ENCODE measurements around the gene GPR15LG.

GPR15LG gene

DNA sequence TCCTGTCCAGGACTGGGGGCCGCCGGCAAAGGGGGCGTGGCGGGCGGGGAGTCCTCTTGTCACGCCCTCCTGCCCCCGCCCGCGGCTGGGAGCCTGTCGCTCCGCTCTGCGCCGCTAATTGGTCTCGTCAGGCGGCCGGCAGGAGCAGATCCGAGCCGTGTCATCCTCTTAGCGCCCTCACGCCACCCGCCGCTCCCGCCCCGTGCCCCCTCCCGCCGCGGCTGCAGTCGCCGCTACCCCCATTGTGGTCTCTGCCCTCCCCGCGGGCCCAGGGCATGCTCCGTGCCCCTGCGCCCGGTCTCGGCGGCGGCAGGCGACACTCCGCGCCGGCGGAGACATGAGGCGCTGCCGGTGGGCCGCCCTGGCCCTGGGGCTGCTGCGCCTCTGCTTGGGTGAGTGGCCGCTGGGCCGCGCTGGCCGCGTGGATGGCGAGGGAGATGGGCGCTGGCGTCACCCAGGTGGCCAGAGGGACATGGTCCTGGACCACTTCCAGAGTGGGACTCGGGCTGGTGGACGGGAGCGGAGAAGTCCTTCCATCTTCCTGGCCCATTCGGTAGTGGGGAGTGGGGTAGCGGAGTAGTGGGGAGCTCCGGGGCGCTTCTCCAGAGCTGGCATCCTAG lies 20.9 kb downstream of the GPR15LG start, which contains the start of gene CDHR1:
CDHR1 (plus strand) TSS at position 114 of the 620 bp plus-strand sequence; CDS start at position 338, 224 bp downstream.
- no peak for DNase-seq

DNA sequence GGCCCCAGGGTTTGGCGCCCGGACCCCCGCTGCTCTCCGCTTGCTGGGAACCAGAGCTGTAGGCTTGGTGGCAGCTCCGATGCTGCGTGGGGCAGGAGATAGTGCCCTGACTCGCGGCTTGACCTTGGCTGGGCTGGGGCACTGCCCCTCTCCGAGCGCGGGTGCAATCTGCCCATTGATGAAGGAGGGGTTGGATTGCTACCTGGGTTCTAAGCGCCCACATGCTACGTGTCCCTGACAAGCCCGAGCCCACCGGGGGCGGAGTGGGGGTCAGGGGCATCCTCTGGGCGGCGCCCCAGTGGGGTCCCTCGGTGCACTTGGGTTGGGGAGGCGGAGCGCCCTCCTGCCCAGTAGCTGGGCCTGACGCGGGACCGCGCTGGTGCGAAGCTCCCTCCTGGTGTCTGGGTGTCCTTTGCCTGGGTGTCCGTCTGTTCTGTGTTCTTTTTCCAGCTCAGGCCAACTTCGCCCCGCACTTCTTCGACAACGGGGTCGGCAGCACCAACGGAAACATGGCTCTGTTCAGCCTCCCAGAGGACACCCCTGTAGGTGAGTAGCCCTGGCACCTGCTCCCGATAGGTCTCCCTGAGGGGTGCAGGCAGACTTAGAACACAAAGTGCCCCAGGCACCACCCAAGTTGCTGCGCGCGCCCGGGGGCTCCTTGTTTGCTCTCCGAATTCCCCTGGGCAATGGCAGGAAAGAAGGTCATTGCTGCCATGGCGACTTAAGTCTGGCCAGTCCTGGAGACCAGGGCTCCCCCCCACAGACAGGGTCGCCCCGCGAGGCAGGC lies 21.6 kb downstream of the GPR15LG start:
- no peak for DNase-seq

DNA sequence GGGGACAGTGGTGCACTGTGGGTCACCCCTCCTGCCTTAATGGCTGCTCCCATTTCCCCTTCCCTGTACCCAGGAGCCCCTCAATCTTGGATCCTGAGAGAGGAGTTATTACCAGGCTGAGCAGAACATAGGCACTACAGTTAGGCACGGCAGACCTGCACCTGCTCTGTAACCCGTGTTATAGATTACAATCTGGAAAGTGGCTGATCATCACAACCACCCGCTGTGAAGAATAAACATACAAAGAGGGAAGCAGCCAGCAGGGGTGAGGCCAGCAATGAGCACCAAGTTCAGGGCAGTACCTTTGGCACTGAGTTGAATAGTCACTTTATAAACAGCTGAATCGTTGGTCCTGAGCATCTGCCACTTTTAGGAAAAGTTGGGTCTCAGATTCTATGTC lies 22.5 kb downstream of the GPR15LG start:
- no peak for DNase-seq

DNA sequence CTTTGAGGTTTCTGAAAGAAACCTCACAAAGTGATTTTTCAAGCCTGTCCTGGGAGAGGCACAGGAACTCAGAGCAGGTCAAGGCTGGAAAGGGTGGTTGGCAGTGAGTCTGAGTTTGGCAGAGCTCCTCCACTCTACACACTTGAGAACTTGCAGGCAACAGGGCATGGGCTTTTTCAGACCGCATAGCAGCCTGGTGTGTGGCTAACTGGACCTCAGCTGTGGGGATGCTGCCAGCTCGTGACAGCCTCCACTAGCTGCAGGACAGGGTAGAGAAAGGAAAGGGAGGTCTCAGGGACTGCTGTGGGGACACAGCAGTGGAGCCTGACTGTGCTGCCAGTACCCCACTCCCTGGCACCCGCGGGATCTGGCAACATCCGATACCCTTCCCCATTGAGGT lies 23.3 kb downstream of the GPR15LG start:
- no peak for DNase-seq

DNA sequence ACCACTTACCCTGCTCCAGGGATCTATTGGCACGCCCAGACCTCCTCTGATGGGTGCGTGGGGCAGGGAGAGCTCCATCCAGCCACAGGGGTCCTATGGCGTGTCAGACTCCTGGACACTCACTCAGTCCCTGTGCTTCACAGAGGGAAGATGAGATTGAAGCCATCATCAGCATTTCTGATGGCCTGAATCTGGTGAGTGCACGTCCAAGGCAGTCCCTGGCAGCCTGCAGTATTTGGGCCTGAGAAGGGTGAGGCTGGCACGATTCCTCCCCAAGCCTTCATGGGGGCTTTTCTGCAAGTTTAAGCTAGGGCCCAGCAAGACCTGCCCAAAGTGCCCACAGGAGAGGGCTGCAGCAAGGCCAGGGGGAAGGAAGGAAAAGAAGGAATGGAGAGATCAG lies 24.0 kb downstream of the GPR15LG start:
- DNase-seq = no peak

DNA sequence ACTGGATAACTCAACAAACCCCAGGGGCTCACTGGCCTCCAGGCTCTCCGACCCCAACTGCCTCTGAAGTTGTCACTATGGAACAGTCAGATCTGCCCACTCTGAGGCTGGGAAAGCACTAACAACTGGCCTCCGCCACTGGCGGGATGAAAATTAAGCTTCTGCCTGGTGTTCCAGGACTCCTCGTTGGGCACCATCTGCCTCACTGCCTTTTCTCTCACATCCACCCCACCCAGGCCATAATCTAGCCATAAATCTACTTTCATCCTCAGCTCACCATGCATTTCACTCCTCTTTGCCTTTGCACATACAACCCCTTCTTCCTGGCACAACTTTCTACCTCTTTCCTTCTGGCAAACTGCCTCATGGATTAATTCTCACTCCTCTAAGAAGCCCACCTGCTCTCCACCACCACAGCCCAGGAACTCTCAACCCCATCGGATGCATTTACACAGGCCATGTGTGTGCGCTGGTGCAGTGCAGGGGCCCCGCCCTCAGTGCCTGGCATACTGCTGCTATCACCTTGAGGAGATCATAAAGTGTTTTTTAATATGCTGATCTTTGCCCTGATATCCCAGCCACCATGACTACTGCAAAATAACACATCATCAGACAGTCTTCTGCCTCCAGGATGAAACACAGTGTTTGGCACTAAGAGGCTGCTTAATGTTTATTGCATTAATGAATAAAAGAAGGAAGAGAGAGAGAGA lies 24.8 kb downstream of the GPR15LG start:
- no peak for DNase-seq

DNA sequence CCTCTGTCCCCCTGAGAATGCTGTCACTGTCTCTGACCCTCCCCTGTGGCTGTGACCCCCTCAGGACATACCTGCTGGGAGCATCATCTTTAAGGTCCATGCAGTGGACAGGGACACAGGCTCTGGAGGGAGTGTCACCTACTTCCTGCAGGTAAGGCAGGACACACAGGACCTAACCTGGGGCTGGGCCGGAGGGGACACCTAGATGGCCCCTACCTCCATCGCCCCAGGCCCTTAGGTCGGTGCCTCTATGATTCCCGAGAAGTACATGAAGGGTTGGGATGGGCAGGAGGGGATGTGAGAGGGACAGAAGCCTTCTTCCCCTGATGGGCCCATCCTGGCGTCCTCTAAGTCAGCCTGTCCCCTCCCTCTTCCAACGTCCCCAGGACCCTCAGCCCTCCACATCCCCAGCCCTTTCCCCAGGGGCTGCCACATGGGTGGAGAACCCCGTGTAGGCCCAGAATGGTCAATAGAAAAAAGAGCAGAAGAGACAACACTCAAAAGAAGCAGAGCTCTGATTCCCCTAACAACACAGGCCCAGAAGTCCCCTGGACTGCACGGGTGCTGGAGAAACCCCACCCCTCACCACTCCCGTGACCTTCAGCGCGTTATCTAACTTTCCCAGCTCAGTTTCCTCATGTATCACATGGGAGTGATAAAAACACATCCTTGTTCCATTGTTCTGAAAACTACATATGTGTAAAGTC lies 27.1 kb downstream of the GPR15LG start:
- no peak for DNase-seq

DNA sequence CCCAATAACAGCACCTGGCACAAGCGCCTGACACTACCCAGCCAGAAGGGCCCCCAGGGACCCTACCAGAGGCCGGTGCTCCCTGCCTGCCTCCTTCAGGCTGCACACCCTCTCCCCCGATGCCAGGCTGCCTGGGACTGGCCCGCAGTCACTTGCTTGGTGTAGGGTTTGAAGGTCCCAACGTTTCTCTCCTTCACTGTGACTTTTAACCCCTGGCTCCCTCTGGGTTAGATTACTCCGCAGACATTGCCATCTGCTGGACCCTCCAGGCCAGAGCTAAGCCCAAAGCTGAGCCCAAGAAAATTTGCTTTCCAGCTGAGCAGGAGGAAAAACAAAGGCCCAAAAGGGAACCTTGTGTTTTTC lies 27.6 kb downstream of the GPR15LG start:
- no peak for DNase-seq

DNA sequence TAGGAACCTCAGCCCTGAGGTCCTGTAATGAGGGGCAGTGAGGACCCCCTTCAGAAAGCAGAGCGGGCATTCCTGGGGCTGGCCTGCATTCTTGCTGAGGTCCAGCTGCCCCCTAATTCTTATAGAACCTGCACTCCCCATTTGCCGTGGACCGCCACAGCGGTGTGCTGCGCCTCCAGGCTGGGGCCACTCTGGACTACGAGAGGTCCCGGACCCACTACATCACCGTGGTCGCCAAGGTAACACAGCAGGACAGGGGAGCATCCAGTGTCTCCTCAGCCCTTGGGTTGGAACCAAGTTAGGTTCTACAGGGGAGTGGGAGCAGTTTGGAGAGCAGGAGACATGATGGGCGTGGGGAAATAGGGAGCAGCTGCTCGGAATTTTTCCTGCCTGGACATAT lies 28.1 kb downstream of the GPR15LG start:
- no peak for DNase-seq

DNA sequence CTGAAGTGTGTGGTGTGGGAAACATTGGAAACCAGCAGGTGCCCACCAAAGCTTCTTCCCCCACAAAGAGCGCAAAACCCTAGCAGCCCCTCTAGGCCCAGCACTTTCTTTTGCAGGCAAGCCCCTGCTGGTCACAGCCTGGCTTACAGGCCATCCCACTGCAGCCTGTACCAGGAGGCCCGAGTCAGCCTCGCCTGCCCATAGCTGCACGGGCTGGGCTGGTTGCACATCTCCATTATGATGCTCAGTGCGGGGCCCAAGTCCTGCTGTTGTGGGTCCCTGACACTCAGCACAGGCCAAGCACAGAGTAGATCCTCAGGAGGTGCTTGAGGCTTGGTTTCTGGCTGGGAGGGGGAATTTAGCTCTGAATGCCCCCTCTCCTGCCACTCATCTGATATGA lies 28.7 kb downstream of the GPR15LG start:
- no peak for DNase-seq

DNA sequence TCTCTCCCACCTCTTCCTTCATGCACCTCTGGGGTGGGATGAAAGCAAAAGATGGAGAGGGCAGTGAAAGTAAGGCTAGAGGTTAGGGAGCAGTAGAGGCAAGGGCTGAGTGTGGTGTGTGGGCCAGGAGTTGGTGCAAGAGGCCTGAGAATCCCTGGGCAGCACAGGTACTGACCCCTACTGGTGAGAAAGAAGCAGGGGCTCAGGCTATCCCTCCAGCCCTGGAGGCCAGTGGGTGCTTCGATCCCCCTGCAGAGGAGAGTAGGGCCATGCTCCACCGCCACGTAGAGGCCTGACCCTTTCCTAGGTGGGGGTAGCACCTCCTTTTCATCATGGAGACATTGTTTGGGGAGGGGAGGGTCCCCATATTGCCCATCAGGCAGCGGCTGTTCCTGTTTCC lies 30.5 kb downstream of the GPR15LG start:
- DNase-seq = no peak

DNA sequence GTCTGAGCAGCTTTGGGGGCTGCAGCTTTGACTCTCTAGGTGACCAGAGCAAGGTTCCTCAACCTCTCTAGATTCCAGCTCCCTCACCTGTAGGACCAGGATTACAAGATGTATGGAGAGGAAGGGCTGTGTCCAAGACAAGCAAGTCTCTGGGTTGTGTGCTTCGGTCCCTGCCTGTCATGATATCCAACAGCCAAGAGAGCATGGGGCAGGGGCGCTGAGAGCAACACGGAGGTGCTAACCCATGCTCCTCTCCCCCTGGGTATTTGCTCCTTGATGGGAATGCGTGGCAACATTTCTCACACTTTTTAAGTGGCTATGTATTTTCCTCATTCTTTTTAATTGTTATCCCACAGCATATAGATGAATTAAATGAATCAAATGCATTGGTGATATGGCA lies 31.0 kb downstream of the GPR15LG start:
- no peak for DNase-seq

DNA sequence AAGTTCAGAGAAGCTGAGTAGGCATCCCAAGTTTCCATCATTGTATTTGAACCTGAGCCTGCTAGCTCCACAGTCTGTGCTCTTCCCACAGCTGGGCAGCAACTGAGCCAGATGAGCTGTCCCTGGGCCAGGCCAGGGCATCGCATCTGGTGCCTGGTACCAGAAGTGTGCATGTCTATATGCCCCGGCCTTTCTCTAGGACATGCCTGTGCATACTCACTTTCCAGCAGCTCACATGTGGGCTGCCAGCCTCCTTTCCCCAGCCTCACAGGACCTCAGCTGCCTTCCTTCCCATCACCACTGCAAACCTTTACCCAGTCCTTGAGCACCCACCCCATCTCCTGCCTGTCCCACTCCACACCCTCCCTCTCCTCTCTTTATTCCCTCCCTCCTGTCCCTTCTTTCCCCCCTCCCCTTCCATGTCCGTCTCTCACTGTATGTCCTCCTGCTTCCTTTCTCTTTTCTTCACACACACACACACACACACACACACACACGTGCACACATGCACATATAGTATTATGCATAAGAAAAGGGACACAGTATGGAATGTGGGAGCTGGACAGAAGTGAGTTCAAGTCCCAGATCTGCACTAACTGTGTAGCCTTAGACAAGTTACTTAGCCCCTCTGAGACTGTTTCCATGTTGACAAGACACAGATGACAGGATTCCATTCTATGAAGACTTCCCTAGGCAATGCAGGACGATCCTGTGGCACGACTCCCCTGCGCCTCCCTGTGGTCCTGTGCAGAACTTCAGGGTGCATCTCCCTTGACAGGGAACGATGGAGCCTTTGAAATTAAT lies 31.6 kb downstream of the GPR15LG start:
- no peak for DNase-seq

DNA sequence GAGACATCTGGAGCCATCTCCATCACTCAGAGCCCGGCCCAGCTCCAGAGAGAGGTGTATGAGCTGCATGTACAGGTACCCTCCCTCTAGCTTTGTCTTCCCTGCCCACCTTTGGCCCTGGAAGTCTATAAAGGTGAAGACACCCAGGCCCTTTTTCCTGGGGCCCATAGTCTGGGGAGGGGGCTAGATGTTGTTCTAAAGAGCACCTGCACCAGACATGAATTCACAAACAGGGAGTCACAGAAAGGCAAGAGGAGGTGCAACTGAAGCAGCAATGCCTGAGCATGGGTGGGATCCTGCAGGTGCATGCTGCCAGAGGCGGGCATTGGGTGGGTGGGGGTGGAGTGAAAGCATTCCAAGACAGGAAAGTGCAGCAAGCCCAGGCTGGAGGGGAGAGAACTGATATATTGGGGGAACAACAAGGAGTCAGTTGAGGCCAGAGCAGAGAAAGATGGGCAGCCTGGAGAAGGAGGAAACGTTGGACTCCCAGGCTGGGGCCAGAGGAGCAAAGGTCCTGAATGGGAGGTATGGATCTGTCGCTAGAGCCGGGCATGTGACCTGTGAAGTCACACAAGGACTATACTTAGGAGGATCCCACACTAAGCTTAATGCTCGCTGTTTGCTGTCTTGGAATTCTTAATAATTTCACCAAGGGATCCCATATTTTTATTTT lies 32.4 kb downstream of the GPR15LG start:
- DNase-seq = no peak

DNA sequence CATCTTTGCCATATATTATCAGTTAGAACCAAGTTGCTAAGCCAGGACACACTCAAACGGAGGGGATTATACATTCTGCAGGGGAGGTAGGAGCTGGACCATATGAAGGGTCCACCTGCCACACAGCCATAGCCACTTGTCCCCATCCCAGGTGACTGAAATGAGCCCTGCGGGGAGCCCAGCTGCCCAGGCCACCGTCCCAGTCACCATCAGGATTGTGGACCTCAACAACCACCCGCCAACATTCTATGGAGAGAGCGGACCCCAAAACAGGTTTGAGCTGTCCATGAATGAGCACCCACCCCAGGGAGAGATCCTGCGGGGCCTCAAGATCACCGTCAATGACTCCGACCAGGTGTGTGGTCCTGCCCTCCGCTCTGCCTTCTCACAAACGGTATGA lies 34.4 kb downstream of the GPR15LG start:
- DNase-seq = no peak

DNA sequence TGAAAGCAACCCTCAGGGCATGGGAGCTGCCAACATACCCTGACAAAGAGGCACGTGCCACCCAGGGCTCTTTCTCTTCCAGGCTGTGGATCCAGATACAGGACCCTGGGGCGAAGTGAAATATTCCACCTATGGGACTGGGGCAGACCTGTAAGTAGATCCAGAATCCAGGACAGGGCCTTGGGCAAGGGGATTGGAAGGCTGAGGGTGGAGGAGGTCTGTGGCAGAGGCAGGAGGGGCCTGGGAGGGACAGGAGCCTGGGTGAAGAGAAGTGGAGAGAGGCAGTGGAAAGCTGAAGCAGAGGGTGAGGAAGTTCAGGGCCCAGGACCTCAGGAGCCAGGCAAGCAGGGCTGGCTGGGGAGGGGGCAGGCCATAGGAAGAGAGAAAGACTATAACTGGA lies 38.0 kb downstream of the GPR15LG start:
- DNase-seq = no peak

DNA sequence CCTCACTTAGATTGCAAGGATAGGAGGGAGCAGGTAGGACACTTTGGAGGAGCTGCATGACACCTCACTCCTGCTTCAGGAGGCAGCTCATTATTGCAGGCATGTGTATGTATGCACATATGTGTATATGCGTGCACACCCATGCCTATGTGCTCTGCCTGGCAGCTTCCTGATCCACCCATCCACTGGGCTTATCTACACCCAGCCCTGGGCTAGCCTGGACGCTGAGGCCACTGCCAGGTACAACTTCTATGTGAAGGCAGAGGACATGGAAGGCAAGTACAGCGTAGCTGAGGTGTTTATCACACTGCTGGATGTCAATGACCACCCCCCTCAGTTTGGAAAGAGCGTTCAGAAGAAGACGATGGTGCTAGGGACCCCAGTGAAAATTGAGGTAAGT lies 38.4 kb downstream of the GPR15LG start:
- DNase-seq = no peak

DNA sequence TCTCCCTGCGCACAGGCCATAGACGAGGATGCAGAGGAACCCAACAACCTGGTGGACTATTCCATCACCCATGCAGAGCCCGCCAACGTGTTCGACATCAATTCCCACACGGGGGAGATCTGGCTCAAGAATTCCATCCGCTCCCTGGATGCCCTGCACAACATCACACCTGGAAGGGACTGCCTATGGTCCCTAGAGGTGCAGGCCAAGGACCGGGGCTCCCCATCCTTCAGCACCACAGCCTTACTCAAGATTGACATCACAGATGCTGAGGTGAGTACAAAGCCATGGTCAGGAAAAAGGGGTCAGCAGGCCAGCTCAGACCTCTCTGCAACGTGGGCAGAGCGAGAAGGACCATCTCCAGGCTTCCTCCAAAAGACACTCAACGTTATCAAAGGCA lies 39.5 kb downstream of the GPR15LG start:
- DNase-seq = no peak

DNA sequence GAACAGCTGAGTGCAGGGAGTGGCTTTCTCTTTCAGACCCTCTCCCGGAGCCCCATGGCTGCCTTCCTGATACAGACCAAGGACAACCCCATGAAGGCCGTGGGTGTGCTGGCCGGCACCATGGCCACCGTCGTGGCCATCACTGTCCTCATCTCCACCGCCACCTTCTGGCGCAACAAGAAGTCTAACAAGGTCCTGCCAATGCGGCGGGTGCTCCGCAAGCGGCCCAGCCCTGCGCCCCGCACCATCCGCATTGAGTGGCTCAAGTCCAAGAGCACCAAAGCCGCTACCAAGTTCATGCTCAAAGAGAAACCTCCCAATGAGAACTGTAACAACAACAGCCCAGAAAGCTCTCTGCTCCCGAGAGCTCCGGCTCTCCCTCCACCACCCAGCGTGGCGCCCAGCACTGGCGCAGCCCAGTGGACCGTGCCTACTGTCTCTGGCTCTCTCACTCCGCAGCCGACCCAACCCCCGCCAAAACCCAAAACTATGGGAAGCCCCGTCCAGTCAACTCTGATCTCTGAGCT lies 40.5 kb downstream of the GPR15LG start:
- DNase-seq = no peak

DNA sequence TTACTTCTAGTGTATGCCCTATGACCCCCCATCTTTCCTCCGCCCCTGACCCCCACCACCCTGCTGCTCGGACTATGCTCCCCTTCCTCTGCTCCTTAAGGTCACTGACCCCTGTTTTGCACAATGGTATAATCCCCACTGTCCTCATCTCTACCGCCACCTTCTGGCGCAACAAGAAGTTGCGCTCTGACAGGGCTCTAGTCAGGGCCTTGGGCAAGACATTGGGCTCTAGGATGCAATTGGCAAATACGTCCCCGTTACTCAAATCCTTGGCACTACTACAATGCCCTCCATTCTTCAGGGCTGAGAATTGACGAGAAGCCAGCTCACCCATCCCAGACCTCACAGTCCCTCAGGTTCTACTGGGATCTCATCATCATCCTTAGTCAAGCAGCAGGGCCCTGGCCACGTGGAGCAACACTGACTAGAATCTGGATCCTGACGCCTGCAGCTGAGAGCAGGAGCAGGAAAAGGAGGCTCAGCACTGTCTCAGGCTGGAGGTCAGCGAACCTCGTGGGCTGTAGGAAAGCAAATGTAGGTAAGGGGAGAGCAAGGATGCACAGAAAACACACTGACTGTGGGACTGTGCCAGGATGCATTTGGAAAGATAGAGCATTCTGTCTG lies 41.1 kb downstream of the GPR15LG start:
- DNase-seq = no peak

DNA sequence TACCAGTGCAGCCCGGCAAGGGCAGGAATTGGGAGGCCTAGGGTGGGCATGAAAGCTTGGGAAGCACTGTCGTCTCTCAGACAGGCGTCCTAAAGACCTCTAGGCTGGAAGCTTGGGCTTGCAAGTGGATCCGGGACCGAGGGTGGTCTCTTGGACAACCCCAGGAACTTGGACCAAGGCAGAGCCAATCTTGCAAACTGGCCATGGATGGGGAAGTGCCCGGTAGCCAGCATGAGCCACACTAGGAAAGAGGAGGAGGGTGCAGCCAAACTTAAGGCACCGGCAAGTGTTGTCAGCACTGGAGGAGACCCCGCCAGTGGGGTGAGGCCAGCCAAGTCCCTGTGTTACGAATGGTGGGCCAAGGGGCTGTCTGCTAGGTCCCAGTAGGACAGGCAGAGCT lies 43.2 kb downstream of the GPR15LG start:
- DNase-seq = no peak
